ENCODE results near the gene FAM53B.
"Not testable (repeated sequence)": the region's sequence is repeated elsewhere in the genome, so short reads cannot be mapped to it uniquely, and the experiment has no call there.

FAM53B gene

GRCh38 chr10:124598773-124599587, 145.2 kb downstream of the FAM53B start:
- no peak for DNase-seq (ENCODE audit: low read depth in 2 of 2)

- DNase-seq (ENCODE audit: low read depth in 2 of 2) = no peak
Observed at GRCh38 chr10:124598196-124598595, 146.0 kb downstream of the FAM53B start.

GRCh38 chr10:124597846-124598165, 146.4 kb downstream of the FAM53B start:
- no peak for DNase-seq (ENCODE audit: low read depth in 2 of 2)

GRCh38 chr10:124596962-124597845, 147.0 kb downstream of the FAM53B start:
- no peak for DNase-seq (ENCODE audit: low read depth in 2 of 2)

- DNase-seq (ENCODE audit: low read depth in 2 of 2) = no peak
Observed at GRCh38 chr10:124596116-124596785, 147.9 kb downstream of the FAM53B start.

GRCh38 chr10:124595143-124595883, 148.9 kb downstream of the FAM53B start:
- no peak for DNase-seq (ENCODE audit: low read depth in 2 of 2)

GRCh38 chr10:124594240-124594639, 149.9 kb downstream of the FAM53B start:
- DNase-seq (ENCODE audit: low read depth in 2 of 2) = no peak

- no peak for DNase-seq (ENCODE audit: low read depth in 2 of 2)
Observed at GRCh38 chr10:124593431-124593985, 150.7 kb downstream of the FAM53B start.

- no peak for DNase-seq (ENCODE audit: low read depth in 2 of 2)
Observed at GRCh38 chr10:124592736-124593430, 151.3 kb downstream of the FAM53B start.

- no peak for DNase-seq (ENCODE audit: low read depth in 2 of 2)
Observed at GRCh38 chr10:124592101-124592500, 152.1 kb downstream of the FAM53B start.

- DNase-seq (ENCODE audit: low read depth in 2 of 2) = no peak
Observed at GRCh38 chr10:124591123-124591495, 153.1 kb downstream of the FAM53B start.

GRCh38 chr10:124590216-124591122, 153.7 kb downstream of the FAM53B start:
- DNase-seq (ENCODE audit: low read depth in 2 of 2) = no peak

- no peak for DNase-seq (ENCODE audit: low read depth in 2 of 2)
Observed at GRCh38 chr10:124589491-124590041, 154.6 kb downstream of the FAM53B start.

- no peak for DNase-seq (ENCODE audit: low read depth in 2 of 2)
Observed at GRCh38 chr10:124588736-124589490, 155.3 kb downstream of the FAM53B start.

GRCh38 chr10:124588341-124588735, 155.8 kb downstream of the FAM53B start:
- DNase-seq (ENCODE audit: low read depth in 2 of 2) = not testable (repeated sequence)

GRCh38 chr10:124587811-124588211, 156.4 kb downstream of the FAM53B start:
- no peak for DNase-seq (ENCODE audit: low read depth in 2 of 2)

GRCh38 chr10:124586142-124586541, 158.0 kb downstream of the FAM53B start:
- no peak for DNase-seq (ENCODE audit: low read depth in 2 of 2)

GRCh38 chr10:124579011-124579399, 165.2 kb downstream of the FAM53B start:
- DNase-seq (ENCODE audit: low read depth in 2 of 2) = no peak

Measured in fibroblast of skin of left biceps (primary cell).